ENCODE measurements around the gene OR14A16. TPM values are rescaled to one million over a fixed set of nuclear protein-coding genes. Genes with fewer than 3 reads are reported as not detected.

The OR14A16 gene
- total RNA-seq, 1 donor from 2014 or later = not detected

- Mint-ChIP-seq H3K27me3 (ENCODE audit: unreplicated experiment) (peaks cover 2% of the 10 kb centered on the region), H3K4me1 (ENCODE audit: low read depth, unreplicated experiment) (peaks cover 3% of the 10 kb centered on the region), H3K4me3 (ENCODE audit: unreplicated experiment) (no peak overlapping the region), H3K27ac (ENCODE audit: unreplicated experiment) (no peak overlapping the region), H3K36me3 (ENCODE audit: unreplicated experiment) (no peaks in the 10 kb centered on the region), H3K9me3 (ENCODE audit: unreplicated experiment) (peaks cover 2% of the 10 kb centered on the region)
- TF ChIP-seq CTCF (IDR thresholded peaks at IDR 0.05; ENCODE audit: partially characterized antibody, unreplicated experiment) = no peak
- DNase-seq = no peak
Observed at GRCh38 chr1:247822060-247822459, 1.9 kb downstream of the OR14A16 start.

- Mint-ChIP-seq H3K9me3 (ENCODE audit: unreplicated experiment) (no peaks in the 10 kb centered on the region), H3K4me1 (ENCODE audit: low read depth, unreplicated experiment) (peaks cover 3% of the 10 kb centered on the region), H3K27ac (ENCODE audit: unreplicated experiment) (no peak overlapping the region), H3K4me3 (ENCODE audit: unreplicated experiment) (no peak overlapping the region), H3K27me3 (ENCODE audit: unreplicated experiment) (no peaks in the 10 kb centered on the region), H3K36me3 (ENCODE audit: unreplicated experiment) (no peaks in the 10 kb centered on the region)
- DNase-seq = no peak
- TF ChIP-seq CTCF (IDR thresholded peaks at IDR 0.05; ENCODE audit: partially characterized antibody, unreplicated experiment) = no peak
Observed at GRCh38 chr1:247812637-247813036, 11.3 kb downstream of the OR14A16 start.

- H3K36me3 Mint-ChIP-seq (ENCODE audit: unreplicated experiment) = no peaks in the 10 kb centered on the region
- H3K27me3 Mint-ChIP-seq (ENCODE audit: unreplicated experiment) = no peaks in the 10 kb centered on the region
- peaks cover 2% of the 10 kb centered on the region for H3K9me3 Mint-ChIP-seq (ENCODE audit: unreplicated experiment)
- H3K4me3 Mint-ChIP-seq (ENCODE audit: unreplicated experiment) = no peak overlapping the region
- H3K4me1 Mint-ChIP-seq (ENCODE audit: low read depth, unreplicated experiment) = no peaks in the 10 kb centered on the region
- no peak overlapping the region for H3K27ac Mint-ChIP-seq (ENCODE audit: unreplicated experiment)
- no peak for DNase-seq
- TF ChIP-seq CTCF (IDR thresholded peaks at IDR 0.05; ENCODE audit: partially characterized antibody, unreplicated experiment) = no peak
Observed at GRCh38 chr1:247797518-247797917, 26.4 kb downstream of the OR14A16 start.

- no peak overlapping the region for H3K4me3 Mint-ChIP-seq (ENCODE audit: unreplicated experiment)
- no peaks in the 10 kb centered on the region for H3K36me3 Mint-ChIP-seq (ENCODE audit: unreplicated experiment)
- H3K4me1 Mint-ChIP-seq (ENCODE audit: low read depth, unreplicated experiment) = no peaks in the 10 kb centered on the region
- no peaks in the 10 kb centered on the region for H3K27me3 Mint-ChIP-seq (ENCODE audit: unreplicated experiment)
- H3K27ac Mint-ChIP-seq (ENCODE audit: unreplicated experiment) = no peak overlapping the region
- no peak for TF ChIP-seq CTCF (IDR thresholded peaks at IDR 0.05; ENCODE audit: partially characterized antibody, unreplicated experiment)
- H3K9me3 Mint-ChIP-seq (ENCODE audit: unreplicated experiment) = no peaks in the 10 kb centered on the region
- no peak for DNase-seq
Observed at GRCh38 chr1:247769603-247770002, 54.3 kb downstream of the OR14A16 start.

Other genes with a start within 250 kb of the OR14A16 start
- gene OR2G2, start 235.8 kb downstream of the OR14A16 start, total RNA-seq (ENCODE audit: unreplicated experiment) = not detected
- gene OR2G3, start 218.5 kb downstream of the OR14A16 start, total RNA-seq (ENCODE audit: unreplicated experiment) = not detected
- gene OR13G1, start 144.4 kb downstream of the OR14A16 start, total RNA-seq (ENCODE audit: unreplicated experiment) = not detected
- gene OR6F1, start 107.5 kb downstream of the OR14A16 start, total RNA-seq (ENCODE audit: unreplicated experiment) = not detected
- not detected for gene OR14K1, start 85.5 kb downstream of the OR14A16 start, total RNA-seq (ENCODE audit: unreplicated experiment)
- not detected for gene OR14A2, start 76.0 kb downstream of the OR14A16 start, total RNA-seq (ENCODE audit: unreplicated experiment)
- gene OR1C1, start 63.6 kb downstream of the OR14A16 start, total RNA-seq (ENCODE audit: unreplicated experiment) = not detected
- not detected for gene OR11L1, start 17.8 kb upstream of the OR14A16 start, total RNA-seq (ENCODE audit: unreplicated experiment)
- gene TRIM58, start 33.1 kb upstream of the OR14A16 start, total RNA-seq (ENCODE audit: unreplicated experiment) = 5.2 TPM
- 1.8 TPM for gene OR2W3, start 71.5 kb upstream of the OR14A16 start, total RNA-seq (ENCODE audit: unreplicated experiment)
- not detected for gene OR2T8, start 96.1 kb upstream of the OR14A16 start, total RNA-seq (ENCODE audit: unreplicated experiment)
- not detected for gene OR2AJ1, start 100.8 kb upstream of the OR14A16 start, total RNA-seq (ENCODE audit: unreplicated experiment)
- gene OR2L8, start 124.7 kb upstream of the OR14A16 start, total RNA-seq (ENCODE audit: unreplicated experiment) = 0.61 TPM
- 0.49 TPM for gene OR2AK2, start 141.1 kb upstream of the OR14A16 start, total RNA-seq (ENCODE audit: unreplicated experiment)
- 0.22 TPM for gene OR2L5, start 189.5 kb upstream of the OR14A16 start, total RNA-seq (ENCODE audit: unreplicated experiment)
- gene OR2L2, start 206.0 kb upstream of the OR14A16 start, total RNA-seq (ENCODE audit: unreplicated experiment) = 0.25 TPM
- 0.15 TPM for gene OR2L3, start 222.7 kb upstream of the OR14A16 start, total RNA-seq (ENCODE audit: unreplicated experiment)